ENCODE measurements around the gene USP54. TPM values are rescaled to one million over a fixed set of nuclear protein-coding genes. Genes with fewer than 3 reads are reported as not detected.

The USP54 gene
- total and polyA plus RNA-seq, 4 donors: 1.3 to 10.4 (median 6.3) TPM

DNA sequence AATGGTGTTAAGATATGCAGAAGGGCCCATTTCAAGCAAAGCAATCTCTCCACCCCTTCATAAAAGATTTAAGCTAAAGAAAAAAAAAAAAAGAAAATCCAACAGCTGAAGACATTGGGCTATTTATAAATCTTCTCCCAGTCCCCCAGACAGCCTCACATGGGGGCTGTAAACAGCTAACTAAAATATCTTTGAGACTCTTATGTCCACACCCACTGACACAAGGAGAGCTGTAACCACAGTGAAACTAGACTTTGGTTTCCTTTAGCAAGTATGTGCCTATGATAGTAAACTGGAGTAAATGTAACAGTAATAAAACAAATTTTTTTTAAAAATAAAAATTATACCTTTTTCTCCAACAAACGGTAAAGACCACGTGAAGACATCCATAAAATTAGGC lies 123.9 kb downstream of the USP54 start:
- Histone ChIP-seq H3K4me3 (ENCODE audit: low read depth in 1 of 3, low read length in 3 of 3) (no peak overlapping the region), H3K27ac (ENCODE audit: low read depth in 1 of 2, low read length in 2 of 2) (no peak overlapping the region), H3K36me3 (ENCODE audit: control insufficient read depth in 4 of 4, insufficient read depth in 3 of 4, low read depth in 1 of 4, low read length in 3 of 4) (peaks cover 0 to 30% (median 22%) of the 10 kb centered on the region in 4 donors), H3K27me3 (ENCODE audit: control insufficient read depth in 4 of 4, insufficient read depth in 4 of 4, low read length in 3 of 4) (no peaks in the 10 kb centered on the region), H3K9ac (ENCODE audit: low read depth in 1 of 2, low read length in 2 of 2) (no peak overlapping the region), H3K4me1 (ENCODE audit: control insufficient read depth in 4 of 4, insufficient read depth in 4 of 4, low read length in 3 of 4) (peaks cover 0 to 2% (median 0%) of the 10 kb centered on the region in 4 donors), H3K9me3 (ENCODE audit: control insufficient read depth in 4 of 4, low read length in 3 of 4) (no peaks in the 10 kb centered on the region)
- WGBS: 91% methylated on average over 2 of the region's 2 CpGs
- TF ChIP-seq, protein P1, sequence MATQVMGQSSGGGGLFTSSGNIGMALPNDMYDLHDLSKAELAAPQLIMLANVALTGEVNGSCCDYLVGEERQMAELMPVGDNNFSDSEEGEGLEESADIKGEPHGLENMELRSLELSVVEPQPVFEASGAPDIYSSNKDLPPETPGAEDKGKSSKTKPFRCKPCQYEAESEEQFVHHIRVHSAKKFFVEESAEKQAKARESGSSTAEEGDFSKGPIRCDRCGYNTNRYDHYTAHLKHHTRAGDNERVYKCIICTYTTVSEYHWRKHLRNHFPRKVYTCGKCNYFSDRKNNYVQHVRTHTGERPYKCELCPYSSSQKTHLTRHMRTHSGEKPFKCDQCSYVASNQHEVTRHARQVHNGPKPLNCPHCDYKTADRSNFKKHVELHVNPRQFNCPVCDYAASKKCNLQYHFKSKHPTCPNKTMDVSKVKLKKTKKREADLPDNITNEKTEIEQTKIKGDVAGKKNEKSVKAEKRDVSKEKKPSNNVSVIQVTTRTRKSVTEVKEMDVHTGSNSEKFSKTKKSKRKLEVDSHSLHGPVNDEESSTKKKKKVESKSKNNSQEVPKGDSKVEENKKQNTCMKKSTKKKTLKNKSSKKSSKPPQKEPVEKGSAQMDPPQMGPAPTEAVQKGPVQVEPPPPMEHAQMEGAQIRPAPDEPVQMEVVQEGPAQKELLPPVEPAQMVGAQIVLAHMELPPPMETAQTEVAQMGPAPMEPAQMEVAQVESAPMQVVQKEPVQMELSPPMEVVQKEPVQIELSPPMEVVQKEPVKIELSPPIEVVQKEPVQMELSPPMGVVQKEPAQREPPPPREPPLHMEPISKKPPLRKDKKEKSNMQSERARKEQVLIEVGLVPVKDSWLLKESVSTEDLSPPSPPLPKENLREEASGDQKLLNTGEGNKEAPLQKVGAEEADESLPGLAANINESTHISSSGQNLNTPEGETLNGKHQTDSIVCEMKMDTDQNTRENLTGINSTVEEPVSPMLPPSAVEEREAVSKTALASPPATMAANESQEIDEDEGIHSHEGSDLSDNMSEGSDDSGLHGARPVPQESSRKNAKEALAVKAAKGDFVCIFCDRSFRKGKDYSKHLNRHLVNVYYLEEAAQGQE (IDR thresholded peaks at IDR 0.05): no peak
- no peak for TF ChIP-seq JUND (IDR thresholded peaks at IDR 0.05)
- no peak for TF ChIP-seq HNF4G (IDR thresholded peaks at IDR 0.05)
- no peak for TF ChIP-seq RXRA (IDR thresholded peaks at IDR 0.05)
- TF ChIP-seq, protein P2, sequence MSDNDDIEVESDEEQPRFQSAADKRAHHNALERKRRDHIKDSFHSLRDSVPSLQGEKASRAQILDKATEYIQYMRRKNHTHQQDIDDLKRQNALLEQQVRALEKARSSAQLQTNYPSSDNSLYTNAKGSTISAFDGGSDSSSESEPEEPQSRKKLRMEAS (IDR thresholded peaks at IDR 0.05): no peak
- no peak for DNase-seq (ENCODE audit: low spot score)

DNA sequence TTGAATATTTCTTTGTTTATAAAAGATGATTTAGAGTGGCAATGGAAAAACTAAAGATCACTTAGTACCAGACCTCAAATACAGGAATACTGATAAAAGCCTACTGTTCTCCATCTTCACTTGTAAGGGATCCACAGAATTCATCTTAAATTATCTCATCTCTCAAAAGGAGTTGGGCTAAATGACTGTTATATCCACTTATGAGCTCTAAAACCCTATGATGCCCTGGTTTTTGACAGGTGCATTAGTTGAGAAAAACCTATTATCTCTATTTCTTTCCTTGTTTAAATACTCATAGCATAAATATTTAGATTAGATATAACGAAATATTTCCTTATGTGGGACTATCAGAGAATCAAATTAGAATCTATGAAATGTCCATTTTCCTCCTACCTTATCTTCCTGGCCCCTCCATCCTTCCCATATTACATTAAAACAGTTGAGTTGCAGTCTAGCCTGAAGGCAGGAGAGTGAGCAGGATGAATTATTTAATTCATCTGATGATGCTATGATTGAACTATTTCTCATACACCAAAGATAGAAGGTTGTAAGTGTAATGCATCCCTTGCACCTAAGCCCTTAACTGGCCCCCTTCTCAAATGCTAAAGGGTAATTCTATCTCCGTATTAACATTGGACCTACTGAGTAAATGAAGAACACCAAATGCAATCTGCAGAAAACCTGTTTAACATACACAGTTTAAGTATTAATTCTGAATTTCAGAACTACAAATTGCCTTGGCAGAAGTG lies 125.0 kb downstream of the USP54 start:
- Histone ChIP-seq H3K27ac (ENCODE audit: low read depth in 1 of 2, low read length in 2 of 2) (no peak overlapping the region), H3K9me3 (ENCODE audit: control insufficient read depth in 4 of 4, low read length in 3 of 4) (no peaks in the 10 kb centered on the region), H3K4me3 (ENCODE audit: low read depth in 1 of 3, low read length in 3 of 3) (no peak overlapping the region), H3K9ac (ENCODE audit: low read depth in 1 of 2, low read length in 2 of 2) (no peak overlapping the region), H3K4me1 (ENCODE audit: control insufficient read depth in 4 of 4, insufficient read depth in 4 of 4, low read length in 3 of 4) (peaks cover 0 to 2% (median 0%) of the 10 kb centered on the region in 4 donors), H3K27me3 (ENCODE audit: control insufficient read depth in 4 of 4, insufficient read depth in 4 of 4, low read length in 3 of 4) (no peaks in the 10 kb centered on the region), H3K36me3 (ENCODE audit: control insufficient read depth in 4 of 4, insufficient read depth in 3 of 4, low read depth in 1 of 4, low read length in 3 of 4) (peaks cover 0 to 30% (median 21%) of the 10 kb centered on the region in 4 donors)
- 90% methylated on average over 2 of the region's 2 CpGs for WGBS
- TF ChIP-seq, protein P3, sequence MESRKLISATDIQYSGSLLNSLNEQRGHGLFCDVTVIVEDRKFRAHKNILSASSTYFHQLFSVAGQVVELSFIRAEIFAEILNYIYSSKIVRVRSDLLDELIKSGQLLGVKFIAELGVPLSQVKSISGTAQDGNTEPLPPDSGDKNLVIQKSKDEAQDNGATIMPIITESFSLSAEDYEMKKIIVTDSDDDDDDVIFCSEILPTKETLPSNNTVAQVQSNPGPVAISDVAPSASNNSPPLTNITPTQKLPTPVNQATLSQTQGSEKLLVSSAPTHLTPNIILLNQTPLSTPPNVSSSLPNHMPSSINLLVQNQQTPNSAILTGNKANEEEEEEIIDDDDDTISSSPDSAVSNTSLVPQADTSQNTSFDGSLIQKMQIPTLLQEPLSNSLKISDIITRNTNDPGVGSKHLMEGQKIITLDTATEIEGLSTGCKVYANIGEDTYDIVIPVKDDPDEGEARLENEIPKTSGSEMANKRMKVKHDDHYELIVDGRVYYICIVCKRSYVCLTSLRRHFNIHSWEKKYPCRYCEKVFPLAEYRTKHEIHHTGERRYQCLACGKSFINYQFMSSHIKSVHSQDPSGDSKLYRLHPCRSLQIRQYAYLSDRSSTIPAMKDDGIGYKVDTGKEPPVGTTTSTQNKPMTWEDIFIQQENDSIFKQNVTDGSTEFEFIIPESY (IDR thresholded peaks at IDR 0.05): no peak
- TF ChIP-seq FOXA2 (IDR thresholded peaks at IDR 0.05): no peak
- no peak for DNase-seq (ENCODE audit: low spot score)

DNA sequence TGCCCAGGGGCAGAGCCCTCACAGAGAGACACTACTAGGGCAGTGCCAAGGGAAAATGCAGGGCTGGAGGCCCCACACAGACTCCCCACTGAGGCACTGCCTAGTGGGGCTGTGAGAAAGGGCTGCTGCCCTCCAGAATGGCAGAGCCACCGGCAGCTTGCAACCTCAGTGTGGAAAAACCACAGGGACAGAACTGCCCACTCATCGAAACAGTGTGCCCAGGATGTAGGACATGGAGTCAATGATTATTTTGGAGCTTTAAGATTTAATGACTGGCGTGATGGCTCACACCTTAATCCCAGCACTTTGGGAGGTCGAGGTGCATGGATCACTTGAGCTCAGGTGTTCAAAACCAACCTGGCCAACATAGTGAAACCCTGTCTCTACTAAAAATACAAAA lies 130.2 kb downstream of the USP54 start:
- H3K4me1 ChIP-seq (ENCODE audit: control insufficient read depth in 4 of 4, insufficient read depth in 4 of 4, low read length in 3 of 4): peaks cover 0 to 2% (median 0%) of the 10 kb centered on the region in 4 donors
- H3K27ac ChIP-seq (ENCODE audit: low read depth in 1 of 2, low read length in 2 of 2): no peak overlapping the region
- H3K36me3 ChIP-seq (ENCODE audit: control insufficient read depth in 4 of 4, insufficient read depth in 3 of 4, low read depth in 1 of 4, low read length in 3 of 4): peaks cover 0 to 6% (median 4%) of the 10 kb centered on the region in 4 donors
- no peak overlapping the region for H3K4me3 ChIP-seq (ENCODE audit: low read depth in 1 of 3, low read length in 3 of 3)
- DNase-seq (ENCODE audit: low spot score): no peak
- H3K9ac ChIP-seq (ENCODE audit: low read depth in 1 of 2, low read length in 2 of 2): no peak overlapping the region
- no peaks in the 10 kb centered on the region for H3K9me3 ChIP-seq (ENCODE audit: control insufficient read depth in 4 of 4, low read length in 3 of 4)
- H3K27me3 ChIP-seq (ENCODE audit: control insufficient read depth in 4 of 4, insufficient read depth in 4 of 4, low read length in 3 of 4): no peaks in the 10 kb centered on the region
- 97% methylated on average over 4 of the region's 4 CpGs for WGBS
- TF ChIP-seq, protein P4, sequence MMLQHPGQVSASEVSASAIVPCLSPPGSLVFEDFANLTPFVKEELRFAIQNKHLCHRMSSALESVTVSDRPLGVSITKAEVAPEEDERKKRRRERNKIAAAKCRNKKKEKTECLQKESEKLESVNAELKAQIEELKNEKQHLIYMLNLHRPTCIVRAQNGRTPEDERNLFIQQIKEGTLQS (IDR thresholded peaks at IDR 0.05): no peak
- no peak for TF ChIP-seq NR2F2 (IDR thresholded peaks at IDR 0.05)
- no peak for TF ChIP-seq TAF1 (conservative IDR thresholded peaks at IDR 0.05)
- TF ChIP-seq SP1 (IDR thresholded peaks at IDR 0.05): no peak
- TF ChIP-seq, protein P3 (IDR thresholded peaks at IDR 0.05): no peak
- TF ChIP-seq YY1 (IDR thresholded peaks at IDR 0.05): no peak
- no peak for TF ChIP-seq RAD21 (IDR thresholded peaks at IDR 0.05)
- TF ChIP-seq JUND (IDR thresholded peaks at IDR 0.05): no peak
- TF ChIP-seq EGR1 (IDR thresholded peaks at IDR 0.05; ENCODE audit: low read depth in 2 of 2): no peak
- TF ChIP-seq, protein P5, sequence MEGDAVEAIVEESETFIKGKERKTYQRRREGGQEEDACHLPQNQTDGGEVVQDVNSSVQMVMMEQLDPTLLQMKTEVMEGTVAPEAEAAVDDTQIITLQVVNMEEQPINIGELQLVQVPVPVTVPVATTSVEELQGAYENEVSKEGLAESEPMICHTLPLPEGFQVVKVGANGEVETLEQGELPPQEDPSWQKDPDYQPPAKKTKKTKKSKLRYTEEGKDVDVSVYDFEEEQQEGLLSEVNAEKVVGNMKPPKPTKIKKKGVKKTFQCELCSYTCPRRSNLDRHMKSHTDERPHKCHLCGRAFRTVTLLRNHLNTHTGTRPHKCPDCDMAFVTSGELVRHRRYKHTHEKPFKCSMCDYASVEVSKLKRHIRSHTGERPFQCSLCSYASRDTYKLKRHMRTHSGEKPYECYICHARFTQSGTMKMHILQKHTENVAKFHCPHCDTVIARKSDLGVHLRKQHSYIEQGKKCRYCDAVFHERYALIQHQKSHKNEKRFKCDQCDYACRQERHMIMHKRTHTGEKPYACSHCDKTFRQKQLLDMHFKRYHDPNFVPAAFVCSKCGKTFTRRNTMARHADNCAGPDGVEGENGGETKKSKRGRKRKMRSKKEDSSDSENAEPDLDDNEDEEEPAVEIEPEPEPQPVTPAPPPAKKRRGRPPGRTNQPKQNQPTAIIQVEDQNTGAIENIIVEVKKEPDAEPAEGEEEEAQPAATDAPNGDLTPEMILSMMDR (IDR thresholded peaks at IDR 0.05; ENCODE audit: low read depth, low read length, missing input control): no peak
- no peak for TF ChIP-seq HNF4A (conservative IDR thresholded peaks at IDR 0.05)
- TF ChIP-seq GABPA (IDR thresholded peaks at IDR 0.05 in 1 of 2, conservative IDR thresholded peaks at IDR 0.05 in 1 of 2): no peak
- TF ChIP-seq HNF4G (IDR thresholded peaks at IDR 0.05): no peak
- no peak for TF ChIP-seq RXRA (IDR thresholded peaks at IDR 0.05)

Data from liver (tissue), 9 donors.